Stimulated activated CD4-positive, alpha-beta T cell treated with anti-CD3 and anti-CD28 coated beads, Interleukin-1b, Interleukin-23, amount 100 ng/mL, for 1 hour (primary cell): ENCODE results near the gene OR2AG1.
"Not testable (repeated sequence)": the region's sequence is repeated elsewhere in the genome, so short reads cannot be mapped to it uniquely, and the experiment has no call there.

Experiments
- DNase-seq, 2 donors: peaks; one replicate each; pipeline ENCODE4 v3.0.0-alpha.2; 2020; ENCODE audit warnings: low read depth in 2 of 2

OR2AG1 gene

GRCh38 chr11:6794639-6795038 lies 11.8 kb downstream of the OR2AG1 start:
- no peak for DNase-seq

DNA sequence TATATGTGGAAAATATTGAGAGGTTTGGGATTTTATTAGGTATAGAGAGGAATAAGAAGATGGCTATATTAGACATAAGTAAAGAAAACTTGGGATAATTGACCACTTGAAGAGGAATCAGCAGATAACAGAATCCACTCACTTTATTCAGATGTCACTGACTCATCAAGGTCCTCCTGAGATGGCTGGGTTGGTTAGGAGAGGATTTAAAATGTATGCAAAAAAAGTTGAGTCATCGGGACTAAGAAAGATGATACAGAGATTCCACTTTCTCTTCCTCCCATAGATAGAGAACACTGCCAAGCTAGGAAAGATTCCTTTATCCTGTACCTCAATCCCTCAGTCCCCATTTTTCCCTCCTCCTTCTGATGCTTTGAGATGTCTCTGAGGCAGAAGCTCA lies 16.6 kb downstream of the OR2AG1 start, which contains the start of gene OR6A2:
TSS of gene OR6A2 (minus strand) at position 288 of the 400 bp plus-strand sequence. CDS start 3,981 bp downstream, outside the sequence.
- no peak for DNase-seq

GRCh38 chr11:6801075-6801474 lies 18.3 kb downstream of the OR2AG1 start:
- DNase-seq, result not testable (repeated sequence)

DNA sequence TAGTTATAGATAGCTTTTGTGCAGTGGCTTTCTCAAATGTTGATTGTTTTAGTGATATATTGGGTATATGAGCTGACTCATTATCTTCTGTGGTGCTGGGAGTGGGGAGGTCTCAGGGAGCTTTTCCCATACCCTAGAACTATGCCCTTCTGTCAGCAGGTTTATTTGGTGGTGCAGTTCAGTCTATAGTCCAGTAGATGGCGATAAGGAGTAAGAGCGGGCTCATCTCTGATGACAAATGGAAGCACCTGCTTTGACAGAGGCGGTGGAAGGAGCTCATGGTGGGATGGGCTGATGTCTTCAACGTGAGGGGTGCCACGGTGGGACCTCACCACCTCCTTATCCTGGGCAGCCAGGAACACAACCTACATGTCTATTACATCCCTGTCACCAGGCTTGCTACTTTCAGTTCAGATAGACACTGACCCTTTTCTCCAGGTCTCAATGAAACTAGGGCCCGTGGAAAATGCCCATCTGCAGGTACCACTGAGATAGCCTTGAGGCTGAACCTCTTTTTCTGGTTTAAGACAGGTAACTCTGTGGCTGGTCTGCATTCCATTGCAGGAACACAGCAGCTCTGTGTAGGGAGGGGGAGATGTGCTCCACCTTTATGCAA lies 29.7 kb downstream of the OR2AG1 start:
- no peak for DNase-seq

DNA sequence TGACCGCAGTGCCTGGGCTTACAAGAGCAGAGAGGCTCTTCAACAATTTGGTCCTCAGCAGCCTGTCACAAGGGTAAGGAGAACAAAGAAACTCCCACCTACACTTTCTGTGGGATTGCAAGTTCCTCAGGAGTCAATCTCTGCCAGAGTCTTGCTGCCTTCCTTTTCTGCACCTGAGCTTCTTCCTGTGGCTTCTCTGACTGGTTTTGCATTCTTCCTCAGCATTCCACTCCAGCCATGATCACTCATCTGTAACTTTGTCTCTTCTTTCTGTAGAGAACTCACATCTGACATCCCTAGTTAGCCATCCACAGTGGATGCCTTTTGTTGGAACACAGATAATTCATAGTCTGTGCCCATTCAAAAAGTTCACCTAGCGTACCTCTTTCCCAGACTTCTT lies 30.8 kb downstream of the OR2AG1 start:
- DNase-seq, result no peak

- no peak for DNase-seq
Measured at GRCh38 chr11:6817694-6818093, 34.9 kb downstream of the OR2AG1 start.

- DNase-seq, result no peak
Measured at GRCh38 chr11:6818967-6819366, 36.1 kb downstream of the OR2AG1 start.

- no peak for DNase-seq
Measured at GRCh38 chr11:6824136-6824823, 41.5 kb downstream of the OR2AG1 start.

GRCh38 chr11:6825231-6825744 lies 42.5 kb downstream of the OR2AG1 start:
- no peak for DNase-seq

GRCh38 chr11:6828103-6828502 lies 45.3 kb downstream of the OR2AG1 start:
- no peak for DNase-seq

GRCh38 chr11:6833356-6833755 lies 50.5 kb downstream of the OR2AG1 start:
- DNase-seq, result no peak

- no peak for DNase-seq
Measured at GRCh38 chr11:6834021-6834420, 51.2 kb downstream of the OR2AG1 start.
